Measurements from ENCODE around the gene VPS26A.
A peak's percentile ranks its signal among the peaks of the same experiment; 100 is the strongest.

VPS26A gene

GRCh38 chr10:69186524-69186923 is 62.5 kb downstream of the VPS26A start:
- Histone ChIP-seq H2BK120ac (ENCODE audit: low read depth, low read length) (no peak overlapping the region), H3K4me2 (ENCODE audit: low read length) (no peak overlapping the region), H2BK5ac (ENCODE audit: low read length) (no peak overlapping the region), H3K36me3 (ENCODE audit: control insufficient read depth, insufficient read depth, low read length) (peaks cover 9% of the 10 kb centered on the region), H3K27ac (ENCODE audit: low read depth, low read length) (no peak overlapping the region), H4K5ac (ENCODE audit: low read length) (no peak overlapping the region), H3K4me3 (ENCODE audit: low read length) (no peak overlapping the region), H3K9ac (ENCODE audit: low read length) (no peak overlapping the region), H3K4ac (ENCODE audit: low read depth, low read length) (no peak overlapping the region), H3K79me2 (ENCODE audit: control insufficient read depth, insufficient read depth, low read length) (peaks cover 23% of the 10 kb centered on the region), H2BK15ac (replicated peaks; ENCODE audit: low read depth) (no peak overlapping the region), H4K8ac (ENCODE audit: low read depth, low read length) (no peak overlapping the region), H3K27me3 (ENCODE audit: insufficient read depth, low read length, poor library complexity) (no peaks in the 10 kb centered on the region), H3K4me1 (ENCODE audit: control insufficient read depth, low read depth, low read length) (no peaks in the 10 kb centered on the region), H3K79me1 (ENCODE audit: low read length) (peaks cover 11% of the 10 kb centered on the region), H3K56ac (ENCODE audit: low read length) (no peak overlapping the region), H3K23ac (ENCODE audit: low read length) (no peak overlapping the region), H2AK5ac (ENCODE audit: low read length) (no peak overlapping the region), H3K18ac (ENCODE audit: low read length) (no peak overlapping the region)
- DNase-seq = no peak
- WGBS (ENCODE audit: extremely low coverage, insufficient coverage, low lambda C conversion rate) = no CpG with 5 or more reads among the region's 1 CpG

GRCh38 chr10:69201045-69201444 is 77.1 kb downstream of the VPS26A start:
- no peak overlapping the region for H3K27ac ChIP-seq (ENCODE audit: low read depth, low read length)
- H2AK5ac ChIP-seq (ENCODE audit: low read length) = no peak overlapping the region
- H3K36me3 ChIP-seq (ENCODE audit: control insufficient read depth, insufficient read depth, low read length) = peaks cover 2% of the 10 kb centered on the region
- no peak overlapping the region for H3K4ac ChIP-seq (ENCODE audit: low read depth, low read length)
- H3K56ac ChIP-seq (ENCODE audit: low read length) = no peak overlapping the region
- H2BK120ac ChIP-seq (ENCODE audit: low read depth, low read length) = no peak overlapping the region
- no peaks in the 10 kb centered on the region for H3K79me1 ChIP-seq (ENCODE audit: low read length)
- no peak overlapping the region for H3K4me2 ChIP-seq (ENCODE audit: low read length)
- H4K5ac ChIP-seq (ENCODE audit: low read length) = no peak overlapping the region
- H3K23ac ChIP-seq (ENCODE audit: low read length) = no peak overlapping the region
- no peak overlapping the region for H2BK5ac ChIP-seq (ENCODE audit: low read length)
- WGBS (ENCODE audit: extremely low coverage, insufficient coverage, low lambda C conversion rate) = no CpG with 5 or more reads among the region's 2 CpGs
- H4K8ac ChIP-seq (ENCODE audit: low read depth, low read length) = no peak overlapping the region
- no peak overlapping the region for H3K9ac ChIP-seq (ENCODE audit: low read length)
- no peaks in the 10 kb centered on the region for H3K79me2 ChIP-seq (ENCODE audit: control insufficient read depth, insufficient read depth, low read length)
- H3K18ac ChIP-seq (ENCODE audit: low read length) = no peak overlapping the region
- no peaks in the 10 kb centered on the region for H3K27me3 ChIP-seq (ENCODE audit: insufficient read depth, low read length, poor library complexity)
- no peaks in the 10 kb centered on the region for H3K4me1 ChIP-seq (ENCODE audit: control insufficient read depth, low read depth, low read length)
- H3K4me3 ChIP-seq (ENCODE audit: low read length) = no peak overlapping the region
- DNase-seq = no peak
- H2BK15ac ChIP-seq (replicated peaks; ENCODE audit: low read depth) = no peak overlapping the region

GRCh38 chr10:69202332-69202731 is 78.4 kb downstream of the VPS26A start:
- Histone ChIP-seq H3K56ac (ENCODE audit: low read length) (no peak overlapping the region), H3K4me2 (ENCODE audit: low read length) (no peak overlapping the region), H3K27me3 (ENCODE audit: insufficient read depth, low read length, poor library complexity) (no peaks in the 10 kb centered on the region), H3K36me3 (ENCODE audit: control insufficient read depth, insufficient read depth, low read length) (no peaks in the 10 kb centered on the region), H3K79me2 (ENCODE audit: control insufficient read depth, insufficient read depth, low read length) (no peaks in the 10 kb centered on the region), H3K4ac (ENCODE audit: low read depth, low read length) (no peak overlapping the region), H4K5ac (ENCODE audit: low read length) (no peak overlapping the region), H3K9ac (ENCODE audit: low read length) (no peak overlapping the region), H3K4me3 (ENCODE audit: low read length) (no peak overlapping the region), H3K4me1 (ENCODE audit: control insufficient read depth, low read depth, low read length) (no peaks in the 10 kb centered on the region), H3K18ac (ENCODE audit: low read length) (no peak overlapping the region), H3K27ac (ENCODE audit: low read depth, low read length) (no peak overlapping the region), H2BK15ac (replicated peaks; ENCODE audit: low read depth) (no peak overlapping the region), H2BK5ac (ENCODE audit: low read length) (no peak overlapping the region), H2AK5ac (ENCODE audit: low read length) (no peak overlapping the region), H3K23ac (ENCODE audit: low read length) (no peak overlapping the region), H4K8ac (ENCODE audit: low read depth, low read length) (no peak overlapping the region), H2BK120ac (ENCODE audit: low read depth, low read length) (no peak overlapping the region), H3K79me1 (ENCODE audit: low read length) (no peaks in the 10 kb centered on the region)
- DNase-seq = no peak
- WGBS (ENCODE audit: extremely low coverage, insufficient coverage, low lambda C conversion rate) = no CpG with 5 or more reads among the region's 1 CpG

- H3K56ac ChIP-seq (ENCODE audit: low read length) = no peak overlapping the region
- H3K36me3 ChIP-seq (ENCODE audit: control insufficient read depth, insufficient read depth, low read length) = peaks cover 10% of the 10 kb centered on the region
- no peaks in the 10 kb centered on the region for H3K4me1 ChIP-seq (ENCODE audit: control insufficient read depth, low read depth, low read length)
- no CpG with 5 or more reads among the region's 6 CpGs for WGBS (ENCODE audit: extremely low coverage, insufficient coverage, low lambda C conversion rate)
- no peak overlapping the region for H3K4me3 ChIP-seq (ENCODE audit: low read length)
- H3K79me1 ChIP-seq (ENCODE audit: low read length) = no peaks in the 10 kb centered on the region
- H3K27me3 ChIP-seq (ENCODE audit: insufficient read depth, low read length, poor library complexity) = no peaks in the 10 kb centered on the region
- no peak overlapping the region for H2AK5ac ChIP-seq (ENCODE audit: low read length)
- no peak overlapping the region for H4K5ac ChIP-seq (ENCODE audit: low read length)
- no peak overlapping the region for H2BK15ac ChIP-seq (replicated peaks; ENCODE audit: low read depth)
- H3K9ac ChIP-seq (ENCODE audit: low read length) = no peak overlapping the region
- H2BK120ac ChIP-seq (ENCODE audit: low read depth, low read length) = no peak overlapping the region
- no peak overlapping the region for H4K8ac ChIP-seq (ENCODE audit: low read depth, low read length)
- H3K79me2 ChIP-seq (ENCODE audit: control insufficient read depth, insufficient read depth, low read length) = no peaks in the 10 kb centered on the region
- H3K18ac ChIP-seq (ENCODE audit: low read length) = no peak overlapping the region
- no peak overlapping the region for H3K23ac ChIP-seq (ENCODE audit: low read length)
- DNase-seq = no peak
- no peak overlapping the region for H2BK5ac ChIP-seq (ENCODE audit: low read length)
- no peak overlapping the region for H3K27ac ChIP-seq (ENCODE audit: low read depth, low read length)
- H3K4ac ChIP-seq (ENCODE audit: low read depth, low read length) = no peak overlapping the region
- no peak overlapping the region for H3K4me2 ChIP-seq (ENCODE audit: low read length)
These were observed 84.8 kb downstream of the VPS26A start for GRCh38 chr10:69208761-69209160.

GRCh38 chr10:69209787-69210484 is 86.0 kb downstream of the VPS26A start:
- no peak overlapping the region for H3K4ac ChIP-seq (ENCODE audit: low read depth, low read length)
- no peak overlapping the region for H2BK120ac ChIP-seq (ENCODE audit: low read depth, low read length)
- H4K8ac ChIP-seq (ENCODE audit: low read depth, low read length) = no peak overlapping the region
- no peak overlapping the region for H2BK5ac ChIP-seq (ENCODE audit: low read length)
- no peak overlapping the region for H3K56ac ChIP-seq (ENCODE audit: low read length)
- DNase-seq = no peak
- H3K4me2 ChIP-seq (ENCODE audit: low read length) = no peak overlapping the region
- no peak overlapping the region for H4K5ac ChIP-seq (ENCODE audit: low read length)
- no peak overlapping the region for H3K23ac ChIP-seq (ENCODE audit: low read length)
- no peak overlapping the region for H2BK15ac ChIP-seq (replicated peaks; ENCODE audit: low read depth)
- no peak overlapping the region for H2AK5ac ChIP-seq (ENCODE audit: low read length)
- H3K27ac ChIP-seq (ENCODE audit: low read depth, low read length) = no peak overlapping the region
- no peaks in the 10 kb centered on the region for H3K79me2 ChIP-seq (ENCODE audit: control insufficient read depth, insufficient read depth, low read length)
- H3K36me3 ChIP-seq (ENCODE audit: control insufficient read depth, insufficient read depth, low read length) = peaks cover 10% of the 10 kb centered on the region
- no peak overlapping the region for H3K18ac ChIP-seq (ENCODE audit: low read length)
- no peaks in the 10 kb centered on the region for H3K4me1 ChIP-seq (ENCODE audit: control insufficient read depth, low read depth, low read length)
- WGBS (ENCODE audit: extremely low coverage, insufficient coverage, low lambda C conversion rate) = no CpG with 5 or more reads among the region's 3 CpGs
- no peak overlapping the region for H3K9ac ChIP-seq (ENCODE audit: low read length)
- no peaks in the 10 kb centered on the region for H3K27me3 ChIP-seq (ENCODE audit: insufficient read depth, low read length, poor library complexity)
- H3K79me1 ChIP-seq (ENCODE audit: low read length) = no peaks in the 10 kb centered on the region
- H3K4me3 ChIP-seq (ENCODE audit: low read length) = no peak overlapping the region

- Histone ChIP-seq H3K9ac (ENCODE audit: low read length) (no peak overlapping the region), H3K4me3 (ENCODE audit: low read length) (no peak overlapping the region), H4K5ac (ENCODE audit: low read length) (no peak overlapping the region), H3K27ac (ENCODE audit: low read depth, low read length) (no peak overlapping the region), H3K23ac (ENCODE audit: low read length) (no peak overlapping the region), H3K4me1 (ENCODE audit: control insufficient read depth, low read depth, low read length) (no peaks in the 10 kb centered on the region), H3K79me2 (ENCODE audit: control insufficient read depth, insufficient read depth, low read length) (no peaks in the 10 kb centered on the region), H3K18ac (ENCODE audit: low read length) (no peak overlapping the region), H2AK5ac (ENCODE audit: low read length) (no peak overlapping the region), H3K79me1 (ENCODE audit: low read length) (no peaks in the 10 kb centered on the region), H2BK120ac (ENCODE audit: low read depth, low read length) (no peak overlapping the region), H4K8ac (ENCODE audit: low read depth, low read length) (no peak overlapping the region), H3K4ac (ENCODE audit: low read depth, low read length) (no peak overlapping the region), H2BK15ac (replicated peaks; ENCODE audit: low read depth) (no peak overlapping the region), H3K56ac (ENCODE audit: low read length) (no peak overlapping the region), H3K36me3 (ENCODE audit: control insufficient read depth, insufficient read depth, low read length) (peaks cover 10% of the 10 kb centered on the region), H3K4me2 (ENCODE audit: low read length) (no peak overlapping the region), H3K27me3 (ENCODE audit: insufficient read depth, low read length, poor library complexity) (no peaks in the 10 kb centered on the region), H2BK5ac (ENCODE audit: low read length) (no peak overlapping the region)
- peak; percentile 68 for DNase-seq
- no CpG with 5 or more reads among the region's 2 CpGs for WGBS (ENCODE audit: extremely low coverage, insufficient coverage, low lambda C conversion rate)
These were observed 87.1 kb downstream of the VPS26A start for GRCh38 chr10:69211104-69211503.
